ENCODE data around the gene MLST8.

The MLST8 gene

DNA sequence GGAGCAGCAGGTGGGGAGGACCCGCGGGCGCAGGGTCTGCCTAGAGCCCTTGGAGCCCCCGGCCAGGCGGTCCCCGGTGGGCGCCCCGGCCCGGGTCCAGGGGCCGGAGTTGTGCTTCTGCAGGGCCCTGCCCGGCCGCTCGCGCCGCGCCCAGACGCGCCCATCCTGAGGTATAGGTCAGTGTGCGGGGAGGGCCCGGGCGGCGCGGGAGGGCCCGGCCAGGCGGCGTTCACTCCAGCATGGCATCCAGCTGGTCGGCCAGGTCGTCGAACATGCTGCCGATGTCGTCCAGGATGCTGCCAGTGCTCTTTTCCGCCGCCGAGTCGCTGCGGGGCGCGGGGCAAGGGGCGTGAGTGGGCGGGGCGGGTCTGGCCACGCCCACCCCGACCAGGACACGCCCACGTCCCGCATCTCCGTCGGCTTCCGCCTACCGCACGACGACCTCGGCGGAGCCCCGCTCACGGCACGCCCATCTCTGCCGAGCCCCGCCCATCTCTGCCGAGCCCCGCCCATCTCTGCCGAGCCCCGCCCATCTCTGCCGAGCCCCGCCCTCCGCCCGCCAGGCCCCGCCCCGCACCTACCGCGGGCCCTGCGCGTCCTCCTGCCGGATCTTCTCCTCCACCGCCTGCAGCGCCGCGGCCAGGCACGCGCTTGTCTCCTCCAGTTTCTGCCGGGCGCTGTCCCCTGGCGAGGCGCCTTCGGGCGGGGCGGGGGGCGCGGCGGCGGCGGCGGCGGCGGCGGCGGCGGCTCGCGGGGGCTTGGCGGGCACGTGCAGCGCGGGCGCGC is 26.7 kb upstream of the MLST8 start:
- no peaks in the 10 kb centered on the region for H3K27me3 ChIP-seq (ENCODE audit: insufficient read depth, low read length)
- H3F3A ChIP-seq (ENCODE audit: insufficient read depth, low read length) = no peaks in the 10 kb centered on the region
- no peak overlapping the region for H3K27ac ChIP-seq (ENCODE audit: low read depth, low read length, poor library complexity, severe bottlenecking)
- H2AFZ ChIP-seq (ENCODE audit: low read length) = no peak overlapping the region
- H3K4me3 ChIP-seq (ENCODE audit: low read depth, low read length, poor library complexity, severe bottlenecking) = no peak overlapping the region
- H3K9me2 ChIP-seq (ENCODE audit: low read depth, low read length) = no peaks in the 10 kb centered on the region
- peaks cover 38% of the 10 kb centered on the region for H3K36me3 ChIP-seq (ENCODE audit: insufficient read depth, low read length)
- no peak overlapping the region for H3K4me2 ChIP-seq (ENCODE audit: low read length)
- no peak for TF ChIP-seq EZH2 (IDR thresholded peaks at IDR 0.05; ENCODE audit: borderline replicate concordance, low read length)
- TF ChIP-seq, protein P1, sequence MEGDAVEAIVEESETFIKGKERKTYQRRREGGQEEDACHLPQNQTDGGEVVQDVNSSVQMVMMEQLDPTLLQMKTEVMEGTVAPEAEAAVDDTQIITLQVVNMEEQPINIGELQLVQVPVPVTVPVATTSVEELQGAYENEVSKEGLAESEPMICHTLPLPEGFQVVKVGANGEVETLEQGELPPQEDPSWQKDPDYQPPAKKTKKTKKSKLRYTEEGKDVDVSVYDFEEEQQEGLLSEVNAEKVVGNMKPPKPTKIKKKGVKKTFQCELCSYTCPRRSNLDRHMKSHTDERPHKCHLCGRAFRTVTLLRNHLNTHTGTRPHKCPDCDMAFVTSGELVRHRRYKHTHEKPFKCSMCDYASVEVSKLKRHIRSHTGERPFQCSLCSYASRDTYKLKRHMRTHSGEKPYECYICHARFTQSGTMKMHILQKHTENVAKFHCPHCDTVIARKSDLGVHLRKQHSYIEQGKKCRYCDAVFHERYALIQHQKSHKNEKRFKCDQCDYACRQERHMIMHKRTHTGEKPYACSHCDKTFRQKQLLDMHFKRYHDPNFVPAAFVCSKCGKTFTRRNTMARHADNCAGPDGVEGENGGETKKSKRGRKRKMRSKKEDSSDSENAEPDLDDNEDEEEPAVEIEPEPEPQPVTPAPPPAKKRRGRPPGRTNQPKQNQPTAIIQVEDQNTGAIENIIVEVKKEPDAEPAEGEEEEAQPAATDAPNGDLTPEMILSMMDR (IDR thresholded peaks at IDR 0.05; ENCODE audit: low read length) = no peak
- no peak overlapping the region for H3K9ac ChIP-seq (ENCODE audit: low read length)
- no peaks in the 10 kb centered on the region for H3K9me3 ChIP-seq (ENCODE audit: low read length)
- H3K79me2 ChIP-seq (ENCODE audit: insufficient read depth, low read length) = no peaks in the 10 kb centered on the region
- H4K20me1 ChIP-seq (ENCODE audit: insufficient read depth, low read length) = no peaks in the 10 kb centered on the region
- no peaks in the 10 kb centered on the region for H3K4me1 ChIP-seq (ENCODE audit: insufficient read depth, low read length, severe bottlenecking)

DNA sequence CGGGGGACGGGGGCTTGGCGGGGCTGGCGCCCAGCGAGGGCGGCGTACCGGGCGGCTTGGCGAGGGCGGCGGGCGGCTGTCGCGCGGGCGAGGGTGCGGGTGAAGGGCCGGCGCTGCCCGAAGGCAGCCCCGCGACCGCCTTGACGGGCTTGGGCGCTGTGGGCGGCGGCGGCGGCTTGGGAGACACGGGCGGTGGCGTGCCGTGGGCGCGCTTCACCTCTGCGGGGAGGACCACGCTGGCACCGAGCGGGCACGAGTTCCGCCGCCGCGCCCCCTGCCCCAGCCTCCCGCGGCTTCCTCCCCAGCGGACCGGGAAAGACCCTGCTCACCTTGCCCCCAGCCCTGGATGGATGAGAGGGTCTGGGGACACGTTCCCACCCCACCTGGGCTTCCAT is 26.1 kb upstream of the MLST8 start:
- Histone ChIP-seq H3K4me2 (ENCODE audit: low read length) (no peak overlapping the region), H4K20me1 (ENCODE audit: insufficient read depth, low read length) (no peaks in the 10 kb centered on the region), H3K4me1 (ENCODE audit: insufficient read depth, low read length, severe bottlenecking) (no peaks in the 10 kb centered on the region), H3K79me2 (ENCODE audit: insufficient read depth, low read length) (no peaks in the 10 kb centered on the region), H3K9me2 (ENCODE audit: low read depth, low read length) (no peaks in the 10 kb centered on the region), H3K9me3 (ENCODE audit: low read length) (no peaks in the 10 kb centered on the region), H2AFZ (ENCODE audit: low read length) (no peak overlapping the region), H3K9ac (ENCODE audit: low read length) (no peak overlapping the region), H3F3A (ENCODE audit: insufficient read depth, low read length) (no peaks in the 10 kb centered on the region), H3K27ac (ENCODE audit: low read depth, low read length, poor library complexity, severe bottlenecking) (no peak overlapping the region), H3K4me3 (ENCODE audit: low read depth, low read length, poor library complexity, severe bottlenecking) (no peak overlapping the region), H3K36me3 (ENCODE audit: insufficient read depth, low read length) (peaks cover 34% of the 10 kb centered on the region), H3K27me3 (ENCODE audit: insufficient read depth, low read length) (no peaks in the 10 kb centered on the region)
- no peak for TF ChIP-seq EZH2 (IDR thresholded peaks at IDR 0.05; ENCODE audit: borderline replicate concordance, low read length)
- TF ChIP-seq, protein P1 (IDR thresholded peaks at IDR 0.05; ENCODE audit: low read length) = no peak

DNA sequence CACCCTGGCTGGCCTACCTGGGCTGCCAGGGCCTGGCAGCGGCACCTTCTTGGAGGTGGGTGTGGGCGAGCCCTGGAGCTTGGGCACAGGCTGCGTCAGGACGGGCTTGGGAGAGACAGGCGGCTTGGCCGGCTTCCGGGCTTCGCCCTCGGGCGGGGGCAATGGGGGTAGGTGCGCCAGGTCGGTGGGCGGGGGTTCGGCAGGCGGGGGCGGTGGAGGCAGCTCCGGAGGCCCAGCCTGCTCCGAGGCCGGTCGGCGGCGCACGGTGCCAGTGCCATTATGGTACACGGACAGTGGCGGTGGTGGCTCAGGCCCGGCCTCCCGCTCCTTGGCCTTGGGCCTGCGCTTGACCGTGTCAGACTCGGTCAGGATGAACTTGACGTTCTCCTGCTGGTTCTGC is 25.7 kb upstream of the MLST8 start:
- Histone ChIP-seq H3K79me2 (ENCODE audit: insufficient read depth, low read length) (no peaks in the 10 kb centered on the region), H3K36me3 (ENCODE audit: insufficient read depth, low read length) (peaks cover 29% of the 10 kb centered on the region), H3F3A (ENCODE audit: insufficient read depth, low read length) (no peaks in the 10 kb centered on the region), H3K27ac (ENCODE audit: low read depth, low read length, poor library complexity, severe bottlenecking) (no peak overlapping the region), H3K4me3 (ENCODE audit: low read depth, low read length, poor library complexity, severe bottlenecking) (no peak overlapping the region), H4K20me1 (ENCODE audit: insufficient read depth, low read length) (no peaks in the 10 kb centered on the region), H3K9me3 (ENCODE audit: low read length) (no peaks in the 10 kb centered on the region), H3K27me3 (ENCODE audit: insufficient read depth, low read length) (no peaks in the 10 kb centered on the region; the same call in 1 of the 2 replicates), H3K4me1 (ENCODE audit: insufficient read depth, low read length, severe bottlenecking) (no peaks in the 10 kb centered on the region), H3K9ac (ENCODE audit: low read length) (no peak overlapping the region), H3K4me2 (ENCODE audit: low read length) (no peak overlapping the region), H3K9me2 (ENCODE audit: low read depth, low read length) (no peaks in the 10 kb centered on the region), H2AFZ (ENCODE audit: low read length) (no peak overlapping the region)
- no peak for TF ChIP-seq EZH2 (IDR thresholded peaks at IDR 0.05; ENCODE audit: borderline replicate concordance, low read length)
- TF ChIP-seq, protein P1 (IDR thresholded peaks at IDR 0.05; ENCODE audit: low read length) = no peak

Data from OCI-LY1 (cell line).